Effector memory CD4-positive, alpha-beta T cell (primary cell): ENCODE data around the gene TNFSF13.

ENCODE experiments used
- DNase-seq, 3 donors: peaks; one replicate each; pipeline ENCODE4 v3.0.0-alpha.2; 2020
- H3K27ac ChIP-seq: 2 replicates; pipeline ENCODE4 v1.7.0; 2013; ENCODE audit warnings: mild to moderate bottlenecking, low read length, moderate library complexity; ENCODE audit not compliant: insufficient read depth, poor library complexity, severe bottlenecking
- H3K27me3 ChIP-seq: replicated peaks from 2 replicates; pipeline ENCODE4 v1.7.0; 2013; ENCODE audit warnings: mild to moderate bottlenecking, low read length; ENCODE audit not compliant: insufficient read depth, control insufficient read depth, poor library complexity, severe bottlenecking
- H3K36me3 ChIP-seq: 2 replicates; pipeline ENCODE4 v1.7.0; 2013; ENCODE audit warnings: mild to moderate bottlenecking, low read length, moderate library complexity; ENCODE audit not compliant: control insufficient read depth, insufficient read depth
- H3K4me1 ChIP-seq: 2 replicates; pipeline ENCODE4 v1.7.0; 2013; ENCODE audit warnings: low read length, mild to moderate bottlenecking; ENCODE audit not compliant: control insufficient read depth, insufficient read depth, poor library complexity, severe bottlenecking
- H3K4me3 ChIP-seq: 2 replicates; pipeline ENCODE4 v1.7.0; 2013; ENCODE audit warnings: low read length, low read depth, mild to moderate bottlenecking; ENCODE audit not compliant: insufficient read depth, poor library complexity, severe bottlenecking
- H3K9me3 ChIP-seq: 2 replicates; pipeline ENCODE4 v1.7.0; 2013; ENCODE audit warnings: mild to moderate bottlenecking, low read length, moderate library complexity; ENCODE audit not compliant: control insufficient read depth
- total RNA-seq, 3 donors: gene quantifications; one replicate each; lab custom pipeline; 2026; lab: John Stamatoyannopoulos, UW

The TNFSF13 gene
- total RNA-seq = 0 to 0.09 (median 0) reads per million in 3 donors

DNA sequence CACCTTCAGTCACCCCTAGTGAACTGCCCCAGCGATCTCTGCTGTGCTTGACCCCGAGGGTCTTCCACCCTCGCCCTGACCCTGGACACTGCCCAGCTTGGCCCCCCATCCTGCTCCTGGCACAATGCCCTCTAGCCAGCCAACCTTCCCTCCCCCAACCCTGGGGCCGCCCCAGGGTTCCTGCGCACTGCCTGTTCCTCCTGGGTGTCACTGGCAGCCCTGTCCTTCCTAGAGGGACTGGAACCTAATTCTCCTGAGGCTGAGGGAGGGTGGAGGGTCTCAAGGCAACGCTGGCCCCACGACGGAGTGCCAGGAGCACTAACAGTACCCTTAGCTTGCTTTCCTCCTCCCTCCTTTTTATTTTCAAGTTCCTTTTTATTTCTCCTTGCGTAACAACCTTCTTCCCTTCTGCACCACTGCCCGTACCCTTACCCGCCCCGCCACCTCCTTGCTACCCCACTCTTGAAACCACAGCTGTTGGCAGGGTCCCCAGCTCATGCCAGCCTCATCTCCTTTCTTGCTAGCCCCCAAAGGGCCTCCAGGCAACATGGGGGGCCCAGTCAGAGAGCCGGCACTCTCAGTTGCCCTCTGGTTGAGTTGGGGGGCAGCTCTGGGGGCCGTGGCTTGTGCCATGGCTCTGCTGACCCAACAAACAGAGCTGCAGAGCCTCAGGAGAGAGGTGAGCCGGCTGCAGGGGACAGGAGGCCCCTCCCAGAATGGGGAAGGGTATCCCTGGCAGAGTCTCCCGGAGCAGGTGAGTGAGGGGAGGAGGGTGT is at the start of gene TNFSF13:
Gene TNFSF13 (plus strand): TSS at position 207 of the 776 bp plus-strand sequence. CDS start 290 bp downstream, at position 497.
- Histone ChIP-seq H3K4me3 (no peak within 1 kb of the TSS), H3K27ac (no peak within 1 kb of the TSS), H3K27me3 (no peaks in the 10 kb centered on the region), H3K4me1 (peaks cover 24% of the 10 kb centered on the region), H3K36me3 (peaks cover 7% of the 10 kb centered on the region), H3K9me3 (no peaks in the 10 kb centered on the region)
- no peak for DNase-seq

GRCh38 chr17:7508846-7509245 is 49.7 kb upstream of the TNFSF13 start:
- DNase-seq = no peak
- Histone ChIP-seq H3K27ac (no peak overlapping the region), H3K9me3 (no peaks in the 10 kb centered on the region), H3K4me1 (no peaks in the 10 kb centered on the region), H3K27me3 (no peaks in the 10 kb centered on the region), H3K36me3 (peaks cover 89% of the 10 kb centered on the region), H3K4me3 (no peak overlapping the region)

DNA sequence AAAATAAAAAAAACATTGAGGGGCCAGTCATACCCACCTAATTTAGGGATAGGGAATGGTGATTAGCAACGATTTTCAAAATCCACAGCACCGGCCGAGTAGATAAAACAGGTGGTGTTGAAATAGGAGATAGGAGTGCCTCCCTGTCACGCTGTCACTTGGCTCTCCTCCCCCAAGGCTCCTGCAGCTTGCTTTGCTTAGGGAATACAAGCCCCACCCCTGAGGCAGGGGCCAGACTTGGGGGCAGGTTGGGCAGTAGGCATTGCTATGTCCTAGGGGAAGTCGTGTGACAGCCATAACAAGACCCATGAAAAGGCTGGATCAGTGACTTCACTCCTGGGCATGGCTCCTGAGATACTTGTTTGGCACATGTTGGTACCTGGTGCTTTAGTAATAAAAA is 48.6 kb upstream of the TNFSF13 start:
- DNase-seq = no peak
- Histone ChIP-seq H3K4me1 (no peaks in the 10 kb centered on the region), H3K36me3 (peaks cover 85% of the 10 kb centered on the region), H3K9me3 (no peaks in the 10 kb centered on the region), H3K27ac (no peak overlapping the region), H3K4me3 (no peak overlapping the region), H3K27me3 (no peaks in the 10 kb centered on the region)

DNA sequence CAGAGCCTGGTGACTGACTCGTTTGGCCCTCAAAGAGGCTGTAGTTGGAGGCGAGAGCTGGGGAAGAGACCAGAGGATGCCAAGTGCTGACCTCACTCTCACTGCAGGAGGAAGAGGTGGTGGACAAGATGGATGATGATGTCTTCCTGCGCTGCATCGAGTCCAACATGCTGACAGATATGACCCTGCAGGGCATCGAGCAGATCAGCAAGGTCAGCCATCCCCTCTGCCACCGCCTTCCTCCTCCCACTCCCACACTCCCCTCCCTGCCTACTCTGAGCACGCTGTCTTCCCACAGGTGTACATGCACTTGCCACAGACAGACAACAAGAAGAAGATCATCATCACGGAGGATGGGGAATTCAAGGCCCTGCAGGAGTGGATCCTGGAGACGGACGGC is 47.4 kb upstream of the TNFSF13 start:
- Histone ChIP-seq H3K9me3 (no peaks in the 10 kb centered on the region), H3K4me3 (no peak overlapping the region), H3K36me3 (peaks cover 76% of the 10 kb centered on the region), H3K4me1 (no peaks in the 10 kb centered on the region), H3K27ac (no peak overlapping the region), H3K27me3 (no peaks in the 10 kb centered on the region)
- no peak for DNase-seq

DNA sequence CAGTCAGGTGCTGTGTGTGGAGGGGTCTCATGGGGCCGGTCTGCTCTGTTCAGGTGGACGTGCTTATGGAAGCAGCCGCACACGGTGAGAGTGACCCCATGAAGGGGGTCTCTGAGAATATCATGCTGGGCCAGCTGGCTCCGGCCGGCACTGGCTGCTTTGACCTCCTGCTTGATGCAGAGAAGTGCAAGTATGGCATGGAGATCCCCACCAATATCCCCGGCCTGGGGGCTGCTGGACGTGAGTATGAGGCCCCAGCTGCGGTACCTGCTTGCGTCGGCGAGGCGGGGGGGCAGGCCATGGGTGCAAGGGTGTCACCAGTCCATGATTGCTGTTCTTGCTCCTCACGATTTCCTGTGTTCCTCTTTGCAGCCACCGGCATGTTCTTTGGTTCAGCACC is 46.4 kb upstream of the TNFSF13 start:
- H3K4me3 ChIP-seq = no peak overlapping the region
- H3K4me1 ChIP-seq = no peaks in the 10 kb centered on the region
- no peak for DNase-seq
- H3K27ac ChIP-seq = no peak overlapping the region
- H3K27me3 ChIP-seq = no peaks in the 10 kb centered on the region
- H3K36me3 ChIP-seq = peaks cover 66% of the 10 kb centered on the region
- H3K9me3 ChIP-seq = no peaks in the 10 kb centered on the region

DNA sequence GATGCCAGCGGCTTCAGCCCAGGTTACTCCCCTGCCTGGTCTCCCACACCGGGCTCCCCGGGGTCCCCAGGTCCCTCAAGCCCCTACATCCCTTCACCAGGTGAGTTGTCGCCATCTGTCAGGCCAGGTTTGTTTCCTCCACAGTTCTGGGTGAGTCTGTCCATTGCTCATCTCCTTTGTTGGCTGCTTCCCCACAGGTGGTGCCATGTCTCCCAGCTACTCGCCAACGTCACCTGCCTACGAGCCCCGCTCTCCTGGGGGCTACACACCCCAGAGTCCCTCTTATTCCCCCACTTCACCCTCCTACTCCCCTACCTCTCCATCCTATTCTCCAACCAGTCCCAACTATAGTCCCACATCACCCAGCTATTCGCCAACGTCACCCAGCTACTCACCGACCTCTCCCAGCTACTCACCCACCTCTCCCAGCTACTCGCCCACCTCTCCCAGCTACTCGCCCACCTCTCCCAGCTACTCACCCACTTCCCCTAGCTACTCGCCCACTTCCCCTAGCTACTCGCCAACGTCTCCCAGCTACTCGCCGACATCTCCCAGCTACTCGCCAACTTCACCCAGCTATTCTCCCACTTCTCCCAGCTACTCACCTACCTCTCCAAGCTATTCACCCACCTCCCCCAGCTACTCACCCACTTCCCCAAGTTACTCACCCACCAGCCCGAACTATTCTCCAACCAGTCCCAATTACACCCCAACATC is 45.6 kb upstream of the TNFSF13 start:
- H3K4me3 ChIP-seq = no peak overlapping the region
- no peaks in the 10 kb centered on the region for H3K27me3 ChIP-seq
- no peak overlapping the region for H3K27ac ChIP-seq
- peaks cover 61% of the 10 kb centered on the region for H3K36me3 ChIP-seq
- H3K4me1 ChIP-seq = no peaks in the 10 kb centered on the region
- no peaks in the 10 kb centered on the region for H3K9me3 ChIP-seq
- no peak for DNase-seq

- Histone ChIP-seq H3K4me3 (no peak overlapping the region), H3K9me3 (no peaks in the 10 kb centered on the region), H3K36me3 (peaks cover 52% of the 10 kb centered on the region), H3K4me1 (no peaks in the 10 kb centered on the region), H3K27ac (no peak overlapping the region), H3K27me3 (no peaks in the 10 kb centered on the region)
- no peak for DNase-seq
Observed at GRCh38 chr17:7513850-7514419, 44.6 kb upstream of the TNFSF13 start.

DNA sequence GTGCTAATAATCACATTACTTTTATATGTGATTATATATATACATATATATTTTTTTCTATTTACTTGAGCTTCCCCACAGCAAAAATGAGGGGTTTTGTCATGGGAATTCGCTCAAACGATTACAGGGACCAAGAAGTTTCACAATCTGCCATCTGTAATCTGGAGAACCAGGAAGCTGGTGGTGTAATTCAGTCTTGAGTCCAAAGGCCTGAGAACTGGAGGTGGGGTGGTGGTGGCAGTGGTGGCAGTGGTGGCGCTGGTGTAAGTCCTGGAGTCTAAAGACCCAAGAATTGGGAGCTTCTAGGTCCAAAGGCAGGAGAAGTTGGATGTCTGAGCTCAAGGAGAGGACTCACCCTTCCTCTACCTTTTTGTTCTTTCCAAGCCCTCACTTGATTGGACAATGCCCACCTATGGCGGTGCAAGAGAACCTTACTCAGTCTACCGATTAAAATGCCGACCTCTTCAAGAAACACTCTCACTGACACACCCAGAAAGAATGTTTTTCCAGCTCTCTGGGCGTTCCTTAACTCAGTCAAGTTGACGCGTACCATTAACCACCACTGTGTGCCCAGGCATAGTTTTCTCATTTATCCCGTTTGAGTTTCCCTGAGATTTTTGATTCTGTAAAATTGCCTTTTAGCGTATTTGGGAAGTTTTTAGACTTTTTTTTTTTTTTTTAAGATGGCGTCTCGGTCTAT is 42.5 kb upstream of the TNFSF13 start:
- DNase-seq = no peak
- Histone ChIP-seq H3K9me3 (no peaks in the 10 kb centered on the region), H3K27me3 (no peaks in the 10 kb centered on the region), H3K4me1 (no peaks in the 10 kb centered on the region), H3K27ac (no peak overlapping the region), H3K4me3 (no peak overlapping the region), H3K36me3 (peaks cover 32% of the 10 kb centered on the region)

DNA sequence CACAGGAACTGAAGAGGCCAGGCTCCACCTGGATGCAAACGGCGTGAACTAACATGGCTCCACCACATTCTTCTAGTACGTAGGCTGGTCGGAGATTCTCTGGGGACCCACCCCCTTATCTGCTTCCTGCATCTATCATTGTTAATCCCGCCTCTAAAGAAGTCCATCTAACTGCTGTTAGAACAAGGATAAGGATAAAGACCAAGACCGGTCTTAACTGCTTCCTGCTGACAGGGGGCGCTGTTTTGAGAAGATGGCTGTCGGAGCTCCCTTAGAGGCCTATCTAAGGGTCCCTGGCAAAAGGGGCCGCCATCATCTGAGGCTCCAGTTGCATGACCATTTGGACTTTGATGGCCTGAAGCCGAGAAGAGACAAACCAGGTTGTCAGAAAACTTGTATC is 35.5 kb upstream of the TNFSF13 start:
- Histone ChIP-seq H3K36me3 (no peaks in the 10 kb centered on the region), H3K27ac (no peak overlapping the region), H3K4me3 (no peak overlapping the region), H3K9me3 (no peaks in the 10 kb centered on the region), H3K27me3 (no peaks in the 10 kb centered on the region), H3K4me1 (no peaks in the 10 kb centered on the region)
- DNase-seq = peak in 2 of 3 donors; percentile 26 to 36
